Measurements from ENCODE around the gene DEF6.
"Not testable (repeated sequence)": the region's sequence is repeated elsewhere in the genome, so short reads cannot be mapped to it uniquely, and the experiment has no call there.

The DEF6 gene

GRCh38 chr6:35282472-35282871 lies 15.1 kb upstream of the DEF6 start:
- no peak for DNase-seq (ENCODE audit: low read depth in 2 of 2)

GRCh38 chr6:35283361-35283760 lies 14.3 kb upstream of the DEF6 start:
- no peak for DNase-seq (ENCODE audit: low read depth in 2 of 2)

DNA sequence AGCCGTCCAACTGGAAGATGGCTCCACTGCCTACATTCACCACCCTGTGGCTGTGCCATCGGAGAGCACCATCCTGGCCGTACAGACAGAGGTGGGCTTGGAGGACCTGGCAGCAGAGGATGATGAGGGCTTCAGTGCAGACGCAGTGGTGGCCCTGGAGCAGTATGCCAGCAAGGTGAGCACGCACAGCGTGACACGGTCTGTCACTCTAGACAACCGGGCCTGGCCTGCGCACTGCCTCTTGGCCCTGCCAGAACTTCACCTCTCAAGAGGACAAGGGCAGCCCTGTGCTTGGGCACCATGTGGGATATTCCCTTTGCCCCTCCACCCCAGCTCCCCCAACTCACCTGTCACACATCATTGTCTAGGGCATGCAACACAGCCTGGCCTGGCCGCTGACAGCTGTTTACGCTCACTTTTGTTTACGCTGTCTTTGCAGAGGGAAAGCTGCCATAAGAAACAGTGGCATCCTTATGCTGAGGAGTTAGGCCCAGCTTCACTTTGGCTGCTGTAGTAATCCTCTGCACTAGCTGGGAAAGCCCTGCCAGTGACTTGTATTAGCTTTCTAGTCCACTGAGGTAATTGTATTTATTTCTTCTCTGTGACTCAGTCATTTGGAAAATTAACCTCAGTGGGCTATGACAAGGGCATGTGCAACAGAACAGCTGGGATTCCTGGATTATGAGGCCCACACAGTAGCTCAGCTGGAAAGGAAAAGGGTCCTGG lies 9.8 kb upstream of the DEF6 start:
- DNase-seq (ENCODE audit: low read depth in 2 of 2), result no peak

GRCh38 chr6:35288834-35289233 lies 8.8 kb upstream of the DEF6 start:
- no peak for DNase-seq (ENCODE audit: low read depth in 2 of 2)

GRCh38 chr6:35291491-35291890 lies 6.1 kb upstream of the DEF6 start:
- no peak for DNase-seq (ENCODE audit: low read depth in 2 of 2)

DNA sequence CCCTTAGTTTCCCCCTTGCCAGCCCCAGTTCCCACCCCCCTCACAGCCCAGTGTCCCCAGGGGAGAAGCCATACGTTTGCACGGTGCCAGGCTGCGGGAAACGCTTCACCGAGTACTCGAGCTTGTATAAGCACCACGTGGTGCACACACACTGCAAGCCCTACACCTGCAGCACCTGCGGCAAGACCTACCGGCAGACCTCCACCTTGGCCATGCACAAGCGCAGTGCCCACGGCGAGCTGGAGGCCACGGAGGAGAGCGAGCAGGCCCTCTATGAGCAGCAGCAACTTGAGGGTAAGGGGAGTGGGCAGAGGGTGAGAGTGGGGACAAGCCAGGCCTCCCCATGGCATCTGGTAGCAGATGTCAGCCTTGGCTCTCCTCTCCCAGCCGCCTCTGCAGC lies 5.1 kb upstream of the DEF6 start:
- no peak for DNase-seq (ENCODE audit: low read depth in 2 of 2)

DNA sequence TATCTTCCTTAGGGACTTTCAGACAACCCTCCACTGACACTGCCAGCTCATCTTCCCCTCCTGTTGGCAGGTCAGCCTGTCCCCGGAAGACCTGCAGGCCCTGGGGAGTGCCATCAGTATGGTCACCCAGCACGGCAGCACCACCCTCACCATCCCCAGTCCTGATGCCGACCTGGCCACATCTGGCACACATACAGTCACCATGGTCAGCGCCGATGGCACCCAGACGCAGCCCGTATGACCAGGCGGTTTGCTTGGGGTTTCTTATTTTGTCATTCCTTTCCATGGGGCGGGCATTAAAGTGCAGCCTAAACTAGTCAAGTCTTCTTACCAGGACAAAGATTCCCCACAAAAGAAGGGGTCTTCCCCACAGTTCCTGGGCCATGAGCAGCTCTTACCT lies 3.9 kb upstream of the DEF6 start:
- DNase-seq (ENCODE audit: low read depth in 2 of 2), result no peak

GRCh38 chr6:35294308-35294945 lies 3.2 kb upstream of the DEF6 start:
- peak in 1 of 2 donors; percentile 40 for DNase-seq (ENCODE audit: low read depth in 2 of 2)

DNA sequence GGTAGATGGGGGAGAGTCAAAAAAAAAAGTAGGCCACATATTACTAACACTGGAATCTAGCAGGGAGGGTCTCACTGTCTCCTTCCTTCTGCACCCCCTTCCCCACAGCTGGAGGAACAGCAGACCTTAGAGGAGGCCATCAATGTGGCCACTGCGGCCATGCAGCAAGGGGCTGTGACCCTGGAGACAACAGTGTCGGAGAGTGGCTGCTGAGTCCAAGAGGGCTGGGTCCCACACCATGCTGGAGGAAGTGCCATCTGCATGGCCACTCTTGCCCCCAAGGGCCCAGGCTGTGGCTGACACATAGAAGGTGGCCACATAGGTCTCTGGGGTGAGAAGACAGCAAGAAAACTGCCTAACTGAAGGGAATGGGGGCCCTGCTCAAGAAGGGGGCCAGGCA lies 2.6 kb upstream of the DEF6 start:
- no peak for DNase-seq (ENCODE audit: low read depth in 2 of 2)

DNA sequence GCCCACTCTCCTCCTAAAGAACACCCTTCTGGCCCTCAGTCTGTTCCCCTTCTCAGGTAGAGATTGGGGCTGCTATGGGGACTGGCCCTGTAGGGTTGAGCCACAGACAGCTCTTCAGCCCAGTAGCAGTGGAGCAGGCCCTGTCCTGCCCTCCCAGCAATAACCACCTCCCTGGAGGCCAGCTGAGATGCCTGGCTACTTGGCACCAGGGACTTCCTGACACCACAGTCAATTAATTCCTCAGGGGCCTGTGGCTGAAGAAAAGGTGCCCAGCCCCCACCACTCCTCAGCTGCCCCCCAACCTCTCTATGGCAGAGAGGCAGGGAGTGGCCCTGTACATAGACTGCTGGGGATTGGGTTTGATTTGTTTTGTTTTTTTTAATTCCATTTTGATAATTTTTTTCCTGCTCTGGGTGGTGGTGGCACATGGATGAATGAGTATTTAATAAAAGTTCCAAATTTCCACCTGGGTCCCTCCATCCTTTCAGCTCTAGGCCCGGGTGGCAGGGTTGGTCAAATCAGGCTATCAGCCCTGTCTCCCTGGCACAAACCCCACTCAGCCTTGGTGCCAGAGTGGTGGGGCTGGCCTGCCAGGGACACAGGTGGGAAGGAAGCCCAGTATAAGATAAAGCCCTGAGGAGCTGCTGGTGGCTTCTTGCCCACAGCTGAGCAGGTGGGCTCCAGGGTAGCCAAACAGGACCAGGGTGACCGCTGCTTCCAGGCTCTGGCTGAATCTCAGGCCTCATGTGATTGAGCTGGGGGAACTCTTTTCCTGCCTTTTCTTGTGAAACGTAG lies 1.9 kb upstream of the DEF6 start:
- DNase-seq (ENCODE audit: low read depth in 2 of 2), result no peak

- no peak for DNase-seq (ENCODE audit: low read depth in 2 of 2)
Measured at GRCh38 chr6:35296931-35297600, 552 bp upstream of the DEF6 start.

DNA sequence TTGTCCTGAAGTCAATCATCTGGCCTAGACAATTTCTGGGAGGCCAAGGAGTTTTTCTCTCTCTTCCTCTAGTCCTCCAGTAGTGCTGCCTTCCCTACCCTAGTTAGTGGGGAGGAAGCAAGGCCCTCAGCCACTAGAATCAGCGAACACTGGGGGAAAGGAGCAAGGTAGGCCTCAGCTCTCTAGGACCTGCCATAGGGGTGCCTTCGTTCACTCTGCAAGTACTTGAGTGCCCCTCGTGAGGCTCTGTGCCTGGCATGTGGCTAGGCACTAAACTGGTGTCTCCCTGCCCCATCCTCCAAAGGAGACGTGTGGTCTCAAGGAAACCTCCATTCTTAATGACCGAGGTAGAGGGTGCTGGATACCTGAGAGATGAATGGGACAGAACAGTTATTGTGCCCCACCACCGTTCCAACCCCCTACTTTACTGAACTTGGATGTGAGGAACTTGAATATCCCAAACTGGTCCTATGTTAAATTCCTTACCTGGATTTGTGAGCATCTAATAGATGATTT lies 1.1 kb downstream of the DEF6 start:
- DNase-seq (ENCODE audit: low read depth in 2 of 2), result no peak

DNA sequence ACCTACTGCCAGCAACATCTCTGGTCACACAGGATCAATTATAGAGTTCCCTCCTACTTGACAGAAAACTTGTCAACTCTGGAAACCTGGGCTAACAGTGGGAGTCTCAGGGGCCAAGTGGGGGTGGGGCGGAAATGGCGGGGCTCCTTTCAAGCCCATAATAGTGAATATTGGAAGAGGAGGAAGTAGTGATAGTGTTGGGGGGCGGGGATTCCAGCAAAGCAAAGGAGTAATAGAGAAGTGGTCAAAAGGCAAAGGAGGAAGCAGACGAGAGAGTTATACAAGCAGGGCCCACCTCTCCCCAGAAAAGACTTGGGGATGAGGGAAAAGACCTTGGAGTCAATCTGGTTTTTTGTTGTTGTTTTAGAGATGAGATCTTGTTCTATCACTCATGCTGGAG lies 2.1 kb downstream of the DEF6 start:
- DNase-seq (ENCODE audit: low read depth in 2 of 2), result no peak

DNA sequence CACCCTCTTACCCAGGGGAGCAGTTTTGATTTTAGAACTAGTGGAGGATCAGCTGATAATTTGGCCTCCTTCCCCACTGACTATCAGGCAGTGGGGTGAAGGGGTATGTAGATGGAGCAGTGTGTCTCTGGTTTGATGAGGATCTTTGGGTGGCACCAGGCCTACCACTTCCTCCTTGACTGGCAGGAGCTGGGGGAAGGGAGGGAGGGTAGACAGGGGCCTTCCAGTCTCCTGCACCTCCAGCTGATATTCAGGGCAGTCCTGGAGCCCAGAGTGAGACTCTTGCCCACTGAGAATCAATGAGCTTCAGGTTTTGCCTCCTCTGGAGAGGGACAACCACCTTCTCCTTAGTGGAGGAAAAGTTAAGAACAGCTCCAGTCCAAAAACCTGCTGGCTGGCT lies 3.2 kb downstream of the DEF6 start:
- DNase-seq (ENCODE audit: low read depth in 2 of 2), result no peak

DNA sequence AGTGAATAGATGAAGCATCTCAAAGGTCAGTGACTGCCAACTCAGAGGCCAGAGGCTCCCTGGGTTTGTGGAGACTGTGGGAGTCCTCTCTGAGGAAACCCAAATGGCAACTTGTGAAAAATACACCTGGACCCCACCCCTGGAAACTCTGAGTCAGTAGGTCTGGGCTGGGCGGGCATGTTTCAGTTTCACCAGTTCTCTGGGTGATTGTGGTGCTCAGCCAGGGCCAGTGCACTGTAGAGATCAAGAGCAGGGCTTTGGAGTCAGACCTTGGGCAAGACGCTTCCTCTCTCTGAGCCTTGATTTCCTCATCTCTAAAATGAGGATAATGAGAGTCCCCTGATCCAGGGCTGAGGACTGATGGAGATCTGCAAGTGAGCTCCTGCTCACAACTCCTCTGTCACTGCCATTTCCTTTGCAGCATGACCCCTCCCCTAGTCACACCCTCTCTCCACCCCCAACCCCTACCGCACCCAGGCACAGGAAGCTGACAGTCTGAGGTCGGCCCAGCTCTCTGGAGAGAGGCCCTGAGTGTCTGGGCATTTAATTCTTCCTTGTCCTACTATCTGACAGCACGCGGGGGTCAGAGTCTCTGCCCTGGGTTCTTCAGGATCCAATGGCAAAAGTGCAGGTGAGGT lies 5.1 kb downstream of the DEF6 start:
- peak; percentile 87 to 88 for DNase-seq (ENCODE audit: low read depth in 2 of 2)

- no peak for DNase-seq (ENCODE audit: low read depth in 2 of 2)
Measured at GRCh38 chr6:35304299-35304698, 6.7 kb downstream of the DEF6 start.

DNA sequence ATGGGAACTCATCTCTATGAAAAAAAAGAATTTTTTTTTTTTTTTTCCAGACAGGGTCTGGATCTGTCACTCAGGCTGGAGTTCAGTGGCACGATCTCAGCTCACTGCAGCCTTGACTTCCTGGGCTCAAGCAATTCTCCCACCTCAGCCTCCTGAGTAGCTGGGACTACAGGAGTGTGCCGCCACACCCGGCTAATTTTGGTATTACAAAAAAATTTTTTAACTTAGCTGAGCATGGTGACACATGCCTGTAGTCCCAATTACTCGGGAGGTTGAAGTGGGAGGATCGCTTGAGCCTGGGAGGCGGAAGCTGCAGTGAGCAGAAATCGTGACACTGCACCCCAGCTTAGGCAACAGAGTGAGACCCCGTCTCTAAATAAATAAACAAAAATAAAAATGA lies 7.5 kb downstream of the DEF6 start:
- DNase-seq (ENCODE audit: low read depth in 2 of 2), result no peak

GRCh38 chr6:35307138-35307537 lies 9.5 kb downstream of the DEF6 start:
- not testable (repeated sequence) for DNase-seq (ENCODE audit: low read depth in 2 of 2)

GRCh38 chr6:35308543-35308942 lies 10.9 kb downstream of the DEF6 start:
- not testable (repeated sequence) for DNase-seq (ENCODE audit: low read depth in 2 of 2)

GRCh38 chr6:35309611-35310264 lies 12.1 kb downstream of the DEF6 start:
- no peak for DNase-seq (ENCODE audit: low read depth in 2 of 2)

DNA sequence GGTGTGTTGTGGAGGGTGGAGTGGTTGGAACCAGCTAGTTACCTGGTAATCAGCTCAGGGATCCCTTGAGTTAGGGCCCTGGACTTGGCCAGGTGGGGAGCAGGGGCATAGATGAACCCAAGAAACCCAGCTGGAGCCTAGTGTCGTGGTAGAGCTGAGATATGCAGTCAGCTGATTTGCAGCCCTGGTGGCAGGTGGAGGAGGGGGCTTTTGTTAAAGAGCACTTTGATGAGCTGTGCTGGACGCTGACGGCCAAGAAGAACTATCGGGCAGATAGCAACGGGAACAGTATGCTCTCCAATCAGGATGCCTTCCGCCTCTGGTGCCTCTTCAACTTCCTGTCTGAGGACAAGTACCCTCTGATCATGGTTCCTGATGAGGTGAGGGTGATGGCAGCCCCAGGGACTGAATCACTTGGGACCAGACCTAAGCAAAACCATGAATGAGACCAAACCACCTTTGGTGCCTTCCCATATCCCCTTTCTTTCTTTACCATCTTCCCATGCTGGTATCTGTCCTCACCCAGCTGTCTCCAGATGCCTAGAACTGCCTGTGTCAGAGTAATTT lies 12.7 kb downstream of the DEF6 start:
- no peak for DNase-seq (ENCODE audit: low read depth in 2 of 2)
